ENCODE data around the gene DRGX.

Gene DRGX

DNA sequence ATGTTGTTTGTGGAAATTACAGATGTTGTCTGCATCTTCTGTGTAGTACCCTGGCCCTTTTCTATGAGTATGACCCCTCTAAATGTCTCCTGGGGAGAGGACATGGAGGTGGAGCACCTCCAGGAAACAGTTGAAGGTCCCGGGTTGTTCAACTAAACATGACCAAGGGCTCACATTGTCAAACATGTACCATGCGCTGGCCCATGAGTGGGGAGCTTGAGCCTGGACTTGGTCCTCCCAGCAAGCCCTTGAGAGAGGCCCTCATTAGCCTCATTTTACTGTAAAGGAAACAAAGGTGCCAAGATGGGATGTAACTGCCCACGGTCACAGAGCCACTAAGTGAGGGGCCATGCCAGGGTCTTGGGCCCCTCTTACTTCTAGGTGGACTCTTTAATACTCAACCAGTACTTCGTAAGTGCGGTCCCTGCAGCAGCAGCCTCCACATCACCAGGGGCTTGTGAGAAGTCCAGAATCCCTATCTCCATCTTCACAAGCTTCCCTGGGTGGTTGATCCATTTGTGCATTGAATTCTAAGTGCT lies 65.7 kb downstream of the DRGX start:
- H3K36me3 ChIP-seq (ENCODE audit: control insufficient read depth in 1 of 2, insufficient read depth in 2 of 2, low read length in 2 of 2) = no peaks in the 10 kb centered on the region
- H3K9ac ChIP-seq (ENCODE audit: low read depth in 1 of 2, low read length in 2 of 2) = no peak overlapping the region
- no peak overlapping the region for H3K4me3 ChIP-seq (ENCODE audit: low read depth in 1 of 2, low read length in 2 of 2)
- H3K27ac ChIP-seq (ENCODE audit: low read depth, low read length) = no peak overlapping the region
- no peaks in the 10 kb centered on the region for H3K4me1 ChIP-seq (ENCODE audit: control insufficient read depth in 1 of 2, insufficient read depth in 2 of 2, low read length in 2 of 2)
- peaks cover 0 to 4% of the 10 kb centered on the region in 2 donors for H3K27me3 ChIP-seq (ENCODE audit: control insufficient read depth in 1 of 2, insufficient read depth in 2 of 2, low read length in 2 of 2)
- no peaks in the 10 kb centered on the region for H3K9me3 ChIP-seq (ENCODE audit: control insufficient read depth in 1 of 2, low read length in 2 of 2)

DNA sequence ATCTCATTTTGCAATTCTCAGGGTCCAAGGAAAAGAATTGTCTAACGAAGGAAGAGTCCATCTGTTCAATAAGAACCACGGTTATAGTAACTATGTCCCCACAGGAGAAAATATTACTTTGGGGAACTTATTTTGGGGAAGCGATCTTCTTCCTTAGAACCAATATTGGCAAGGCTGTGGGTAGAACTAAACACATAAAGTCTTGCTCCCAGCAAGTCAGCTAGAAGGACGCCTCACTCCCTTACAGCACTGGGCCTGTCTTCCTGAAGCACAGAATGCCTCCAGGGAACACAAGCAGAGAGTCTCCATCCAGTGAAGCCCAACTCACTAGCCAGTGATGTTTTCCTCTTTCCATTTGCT lies 66.8 kb downstream of the DRGX start:
- Histone ChIP-seq H3K36me3 (ENCODE audit: control insufficient read depth in 1 of 2, insufficient read depth in 2 of 2, low read length in 2 of 2) (no peaks in the 10 kb centered on the region), H3K27me3 (ENCODE audit: control insufficient read depth in 1 of 2, insufficient read depth in 2 of 2, low read length in 2 of 2) (peaks cover 0 to 4% of the 10 kb centered on the region in 2 donors), H3K4me1 (ENCODE audit: control insufficient read depth in 1 of 2, insufficient read depth in 2 of 2, low read length in 2 of 2) (no peaks in the 10 kb centered on the region), H3K9ac (ENCODE audit: low read depth in 1 of 2, low read length in 2 of 2) (no peak overlapping the region), H3K27ac (ENCODE audit: low read depth, low read length) (no peak overlapping the region), H3K9me3 (ENCODE audit: control insufficient read depth in 1 of 2, low read length in 2 of 2) (no peaks in the 10 kb centered on the region), H3K4me3 (ENCODE audit: low read depth in 1 of 2, low read length in 2 of 2) (no peak overlapping the region)

DNA sequence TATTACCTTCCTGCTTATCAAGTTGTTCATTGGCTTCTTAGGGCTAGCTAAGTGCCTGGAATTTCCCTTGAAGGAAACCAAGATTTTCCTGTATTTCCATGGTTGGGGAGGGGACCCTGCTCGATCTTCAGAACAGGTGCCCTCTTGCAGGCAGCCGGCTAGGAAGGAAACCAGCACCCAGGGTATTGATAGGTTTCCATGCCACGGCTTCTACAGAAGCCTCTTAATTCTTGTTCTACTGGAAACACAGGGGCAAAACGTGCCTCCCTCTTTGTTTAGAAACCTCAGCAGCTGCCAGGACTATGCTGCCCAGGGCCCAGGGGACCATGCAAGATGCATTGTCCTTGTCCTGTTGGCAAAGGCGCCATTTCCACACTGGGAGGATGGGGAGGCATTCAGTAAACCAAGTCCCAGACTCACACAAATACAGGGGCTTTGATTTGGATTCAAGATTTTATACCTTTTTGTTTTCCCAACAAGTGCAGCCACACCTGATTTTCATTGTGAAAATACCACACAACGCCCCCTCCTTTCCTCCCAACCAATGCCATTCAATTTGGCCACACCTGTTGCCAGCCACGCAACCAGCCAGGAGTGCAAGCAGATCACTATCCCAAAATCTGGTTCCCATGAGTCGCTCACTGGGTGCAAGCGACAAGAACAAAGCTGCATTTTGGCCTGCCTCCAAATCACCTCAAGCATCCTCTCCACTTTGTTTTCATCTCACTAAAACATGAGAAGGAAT lies 67.3 kb downstream of the DRGX start:
- Histone ChIP-seq H3K4me3 (ENCODE audit: low read depth in 1 of 2, low read length in 2 of 2) (no peak overlapping the region), H3K4me1 (ENCODE audit: control insufficient read depth in 1 of 2, insufficient read depth in 2 of 2, low read length in 2 of 2) (no peaks in the 10 kb centered on the region), H3K27me3 (ENCODE audit: control insufficient read depth in 1 of 2, insufficient read depth in 2 of 2, low read length in 2 of 2) (peaks cover 0 to 4% of the 10 kb centered on the region in 2 donors), H3K36me3 (ENCODE audit: control insufficient read depth in 1 of 2, insufficient read depth in 2 of 2, low read length in 2 of 2) (no peaks in the 10 kb centered on the region), H3K9me3 (ENCODE audit: control insufficient read depth in 1 of 2, low read length in 2 of 2) (no peaks in the 10 kb centered on the region), H3K9ac (ENCODE audit: low read depth in 1 of 2, low read length in 2 of 2) (no peak overlapping the region), H3K27ac (ENCODE audit: low read depth, low read length) (no peak overlapping the region)

DNA sequence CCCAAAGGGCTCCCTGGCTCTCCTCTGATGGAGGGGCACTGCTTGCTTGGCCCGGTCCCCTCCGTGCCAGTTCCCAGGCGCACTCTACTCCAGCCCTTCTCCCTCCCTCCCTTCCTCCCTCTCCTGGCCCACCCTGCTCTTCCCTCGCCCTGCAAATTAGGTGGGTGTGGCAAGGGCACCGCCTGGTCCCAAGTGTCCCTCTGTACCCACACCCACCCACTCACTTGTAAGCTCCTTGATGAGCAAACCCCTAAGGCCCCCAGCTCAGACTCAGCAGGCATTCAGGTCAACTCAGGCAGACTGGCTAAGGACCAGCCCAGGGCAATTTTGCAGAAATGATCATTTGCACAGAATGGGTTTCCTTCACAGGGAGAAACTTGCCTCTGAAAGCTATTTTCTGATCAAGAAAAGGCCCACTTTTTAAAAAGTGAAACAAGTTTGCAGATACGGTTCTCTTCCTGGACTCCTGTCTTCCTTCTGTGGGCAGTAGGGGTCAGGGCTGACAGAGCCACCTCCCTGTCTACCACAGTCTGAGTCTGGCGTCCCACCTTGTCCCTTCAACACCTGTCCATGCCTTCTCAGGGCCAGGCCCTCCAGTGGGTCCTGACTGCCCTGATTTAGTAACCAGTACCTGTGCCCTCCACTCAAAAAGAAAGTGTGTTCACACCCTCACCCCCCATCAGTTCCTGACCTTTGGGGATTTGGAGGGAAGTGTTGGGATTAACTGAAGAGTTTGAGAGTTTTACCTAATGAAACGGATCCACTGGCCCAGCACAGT lies 68.7 kb downstream of the DRGX start:
- H3K36me3 ChIP-seq (ENCODE audit: control insufficient read depth in 1 of 2, insufficient read depth in 2 of 2, low read length in 2 of 2) = no peaks in the 10 kb centered on the region
- H3K27me3 ChIP-seq (ENCODE audit: control insufficient read depth in 1 of 2, insufficient read depth in 2 of 2, low read length in 2 of 2) = peaks cover 0 to 4% of the 10 kb centered on the region in 2 donors
- H3K9ac ChIP-seq (ENCODE audit: low read depth in 1 of 2, low read length in 2 of 2) = no peak overlapping the region
- H3K4me3 ChIP-seq (ENCODE audit: low read depth in 1 of 2, low read length in 2 of 2) = no peak overlapping the region
- H3K27ac ChIP-seq (ENCODE audit: low read depth, low read length) = no peak overlapping the region
- H3K4me1 ChIP-seq (ENCODE audit: control insufficient read depth in 1 of 2, insufficient read depth in 2 of 2, low read length in 2 of 2) = no peaks in the 10 kb centered on the region
- H3K9me3 ChIP-seq (ENCODE audit: control insufficient read depth in 1 of 2, low read length in 2 of 2) = no peaks in the 10 kb centered on the region

DNA sequence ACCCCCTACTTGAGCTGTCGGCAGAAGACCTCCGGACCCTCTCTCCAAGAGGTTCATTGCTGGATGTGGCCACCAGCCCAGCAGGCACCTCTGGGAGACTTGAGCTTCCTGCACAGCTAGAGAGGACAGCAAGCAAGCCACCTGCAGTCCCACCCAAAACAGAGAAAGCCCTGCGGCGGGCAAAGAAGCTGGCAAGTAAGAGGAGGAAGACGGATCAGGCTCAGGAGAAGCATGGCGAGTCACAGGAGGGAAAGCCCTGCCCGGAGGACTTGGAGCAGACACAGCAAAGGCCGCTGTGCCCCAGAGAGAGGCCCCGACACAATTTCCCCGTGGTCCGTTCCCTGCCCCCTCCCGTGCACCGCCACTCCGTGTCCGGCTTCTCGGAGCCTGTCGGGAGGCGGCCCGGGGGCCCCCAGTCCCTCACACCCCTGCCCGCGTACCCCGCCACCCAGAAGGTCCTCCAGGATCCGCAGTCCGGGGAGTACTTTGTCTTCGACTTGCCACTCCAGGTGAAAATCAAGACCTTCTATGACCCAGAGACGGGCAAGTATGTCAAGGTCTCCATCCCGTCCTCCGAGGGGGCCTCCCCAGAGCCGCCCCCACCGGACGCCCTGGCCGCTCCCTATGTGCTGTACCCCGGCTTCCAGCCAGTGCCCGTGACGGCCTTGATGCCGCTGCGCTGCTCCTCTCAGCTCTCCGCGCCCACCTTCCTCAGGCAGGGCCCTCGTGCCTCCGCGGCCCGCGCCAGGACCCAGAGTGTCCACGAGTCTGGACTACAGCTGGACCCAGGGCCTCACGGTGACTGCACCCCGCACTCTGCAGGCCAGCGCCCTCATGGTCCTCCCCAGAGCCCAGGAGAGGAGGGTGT lies 69.7 kb downstream of the DRGX start:
- H3K9me3 ChIP-seq (ENCODE audit: control insufficient read depth in 1 of 2, low read length in 2 of 2) = no peaks in the 10 kb centered on the region
- H3K27ac ChIP-seq (ENCODE audit: low read depth, low read length) = no peak overlapping the region
- H3K27me3 ChIP-seq (ENCODE audit: control insufficient read depth in 1 of 2, insufficient read depth in 2 of 2, low read length in 2 of 2) = peaks cover 0 to 4% of the 10 kb centered on the region in 2 donors
- H3K9ac ChIP-seq (ENCODE audit: low read depth in 1 of 2, low read length in 2 of 2) = no peak overlapping the region
- no peaks in the 10 kb centered on the region for H3K36me3 ChIP-seq (ENCODE audit: control insufficient read depth in 1 of 2, insufficient read depth in 2 of 2, low read length in 2 of 2)
- H3K4me3 ChIP-seq (ENCODE audit: low read depth in 1 of 2, low read length in 2 of 2) = no peak overlapping the region
- no peaks in the 10 kb centered on the region for H3K4me1 ChIP-seq (ENCODE audit: control insufficient read depth in 1 of 2, insufficient read depth in 2 of 2, low read length in 2 of 2)

DNA sequence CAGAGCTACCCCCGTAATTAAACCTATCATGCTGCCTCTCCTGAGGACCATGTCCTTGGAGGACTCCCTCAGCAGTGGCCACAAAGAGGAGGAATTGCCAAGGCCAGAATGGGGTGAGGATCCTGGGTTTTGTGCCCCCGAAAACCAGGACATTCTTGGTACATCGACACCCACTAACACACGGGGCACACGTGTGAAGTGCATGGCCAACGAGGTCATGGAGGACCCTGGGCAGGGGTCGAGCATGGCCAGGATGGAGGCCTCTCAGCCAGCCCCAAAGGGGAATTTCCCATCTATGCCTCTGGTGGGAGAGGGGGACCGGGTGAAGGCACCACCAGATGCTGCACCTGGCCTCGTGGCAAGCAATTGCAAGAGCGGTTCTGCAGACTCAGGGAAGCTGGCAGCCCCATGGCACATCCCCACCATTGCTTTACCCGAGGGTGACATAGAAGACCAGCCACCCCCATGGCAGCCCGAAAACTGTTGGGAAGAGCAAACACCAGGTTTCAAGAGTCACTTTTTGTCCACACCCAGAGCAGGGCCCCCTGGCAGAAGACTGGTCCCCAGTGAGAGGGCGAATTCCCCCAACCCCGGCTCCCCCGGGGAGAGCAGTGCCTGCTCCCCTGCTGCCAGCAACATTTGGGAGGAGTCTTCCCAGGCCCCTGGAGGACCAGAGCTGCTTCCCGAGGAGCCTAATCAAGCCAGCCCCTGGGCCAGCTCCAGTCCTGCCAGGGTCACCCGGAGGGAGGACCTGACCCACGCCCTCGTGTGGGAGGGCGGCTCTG lies 70.6 kb downstream of the DRGX start:
- Histone ChIP-seq H3K27me3 (ENCODE audit: control insufficient read depth in 1 of 2, insufficient read depth in 2 of 2, low read length in 2 of 2) (peaks cover 0 to 4% of the 10 kb centered on the region in 2 donors), H3K4me3 (ENCODE audit: low read depth in 1 of 2, low read length in 2 of 2) (no peak overlapping the region), H3K36me3 (ENCODE audit: control insufficient read depth in 1 of 2, insufficient read depth in 2 of 2, low read length in 2 of 2) (no peaks in the 10 kb centered on the region), H3K9ac (ENCODE audit: low read depth in 1 of 2, low read length in 2 of 2) (no peak overlapping the region), H3K4me1 (ENCODE audit: control insufficient read depth in 1 of 2, insufficient read depth in 2 of 2, low read length in 2 of 2) (no peaks in the 10 kb centered on the region), H3K9me3 (ENCODE audit: control insufficient read depth in 1 of 2, low read length in 2 of 2) (no peaks in the 10 kb centered on the region), H3K27ac (ENCODE audit: low read depth, low read length) (no peak overlapping the region)

DNA sequence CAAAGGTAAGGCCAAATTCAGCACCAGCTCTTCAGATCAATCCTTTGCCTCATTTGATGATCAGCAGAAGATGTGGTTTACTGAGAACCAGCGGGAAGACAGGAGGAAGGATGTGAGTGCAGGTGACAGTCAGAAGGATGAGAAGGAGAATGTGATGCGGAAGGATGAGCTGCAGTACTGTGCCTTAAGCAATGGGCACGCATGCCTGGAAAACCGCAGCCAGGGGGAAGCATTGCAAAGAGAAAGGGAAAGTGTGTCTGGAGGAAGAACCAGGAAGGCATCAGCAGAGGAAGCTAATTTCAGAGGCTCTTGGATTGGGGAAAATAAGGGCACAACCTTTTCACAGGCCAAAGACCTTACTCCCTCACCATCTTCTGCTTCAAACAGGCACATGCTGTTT lies 71.2 kb downstream of the DRGX start:
- no peaks in the 10 kb centered on the region for H3K4me1 ChIP-seq (ENCODE audit: control insufficient read depth in 1 of 2, insufficient read depth in 2 of 2, low read length in 2 of 2)
- no peak overlapping the region for H3K9ac ChIP-seq (ENCODE audit: low read depth in 1 of 2, low read length in 2 of 2)
- H3K27me3 ChIP-seq (ENCODE audit: control insufficient read depth in 1 of 2, insufficient read depth in 2 of 2, low read length in 2 of 2) = peaks cover 0 to 4% of the 10 kb centered on the region in 2 donors
- no peak overlapping the region for H3K4me3 ChIP-seq (ENCODE audit: low read depth in 1 of 2, low read length in 2 of 2)
- no peak overlapping the region for H3K27ac ChIP-seq (ENCODE audit: low read depth, low read length)
- H3K9me3 ChIP-seq (ENCODE audit: control insufficient read depth in 1 of 2, low read length in 2 of 2) = no peaks in the 10 kb centered on the region
- no peaks in the 10 kb centered on the region for H3K36me3 ChIP-seq (ENCODE audit: control insufficient read depth in 1 of 2, insufficient read depth in 2 of 2, low read length in 2 of 2)

DNA sequence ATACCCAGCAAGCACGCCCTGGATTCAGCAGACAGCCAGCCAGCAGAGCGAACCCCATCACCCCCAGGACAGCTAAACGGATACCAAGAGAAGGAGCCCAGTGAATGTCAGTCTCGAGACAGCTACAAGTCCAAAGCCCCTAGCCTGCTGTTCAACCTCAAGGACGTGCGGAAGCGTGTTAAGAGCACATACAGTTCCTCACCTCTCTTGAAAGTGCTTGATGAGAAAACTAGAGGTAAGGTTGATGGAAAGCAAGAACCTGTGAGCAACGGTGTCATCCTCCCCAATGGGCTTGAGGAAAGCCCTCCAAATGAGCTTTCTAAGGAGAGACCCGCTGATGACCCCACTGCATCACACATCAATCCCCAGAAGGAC lies 72.0 kb downstream of the DRGX start:
- Histone ChIP-seq H3K4me1 (ENCODE audit: control insufficient read depth in 1 of 2, insufficient read depth in 2 of 2, low read length in 2 of 2) (no peaks in the 10 kb centered on the region), H3K36me3 (ENCODE audit: control insufficient read depth in 1 of 2, insufficient read depth in 2 of 2, low read length in 2 of 2) (no peaks in the 10 kb centered on the region), H3K27ac (ENCODE audit: low read depth, low read length) (no peak overlapping the region), H3K9ac (ENCODE audit: low read depth in 1 of 2, low read length in 2 of 2) (no peak overlapping the region), H3K4me3 (ENCODE audit: low read depth in 1 of 2, low read length in 2 of 2) (no peak overlapping the region), H3K9me3 (ENCODE audit: control insufficient read depth in 1 of 2, low read length in 2 of 2) (no peaks in the 10 kb centered on the region), H3K27me3 (ENCODE audit: control insufficient read depth in 1 of 2, insufficient read depth in 2 of 2, low read length in 2 of 2) (no peaks in the 10 kb centered on the region)

DNA sequence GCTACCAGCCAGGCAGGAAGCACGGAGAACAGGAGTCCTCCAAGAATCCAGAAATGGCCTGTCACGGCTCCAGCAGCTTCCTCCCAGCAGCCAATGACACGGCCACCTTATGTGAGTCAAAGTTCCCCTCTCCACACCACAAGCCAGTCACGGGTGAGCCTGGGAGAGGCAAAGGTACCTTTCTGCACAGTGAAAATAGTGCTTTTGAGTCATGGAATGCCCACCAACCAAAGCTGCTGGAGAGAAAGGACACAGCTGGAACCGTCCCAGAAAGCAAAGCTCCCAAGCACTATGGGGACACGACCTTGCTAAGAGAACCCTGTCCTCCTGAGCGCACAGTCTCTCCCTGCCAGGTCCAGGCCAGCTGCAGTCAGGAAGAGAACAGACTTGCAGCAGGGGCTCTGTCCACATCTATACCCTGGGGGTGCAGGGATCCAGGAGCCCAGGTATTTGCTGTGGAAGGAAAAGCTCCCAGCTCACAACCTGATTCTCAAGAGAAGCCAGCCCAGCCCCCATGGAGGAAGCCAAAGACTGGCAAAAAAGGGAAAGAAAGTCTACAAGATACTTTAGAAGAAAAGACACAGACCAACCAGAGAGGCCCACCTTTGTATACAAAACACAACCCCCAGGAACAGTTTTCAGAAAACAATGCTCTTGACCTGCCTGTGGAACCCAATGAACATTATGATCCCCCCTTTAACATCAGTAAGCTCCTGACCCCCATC lies 72.6 kb downstream of the DRGX start:
- no peaks in the 10 kb centered on the region for H3K36me3 ChIP-seq (ENCODE audit: control insufficient read depth in 1 of 2, insufficient read depth in 2 of 2, low read length in 2 of 2)
- H3K9ac ChIP-seq (ENCODE audit: low read depth in 1 of 2, low read length in 2 of 2) = no peak overlapping the region
- no peaks in the 10 kb centered on the region for H3K9me3 ChIP-seq (ENCODE audit: control insufficient read depth in 1 of 2, low read length in 2 of 2)
- H3K27me3 ChIP-seq (ENCODE audit: control insufficient read depth in 1 of 2, insufficient read depth in 2 of 2, low read length in 2 of 2) = no peaks in the 10 kb centered on the region
- no peak overlapping the region for H3K27ac ChIP-seq (ENCODE audit: low read depth, low read length)
- no peaks in the 10 kb centered on the region for H3K4me1 ChIP-seq (ENCODE audit: control insufficient read depth in 1 of 2, insufficient read depth in 2 of 2, low read length in 2 of 2)
- no peak overlapping the region for H3K4me3 ChIP-seq (ENCODE audit: low read depth in 1 of 2, low read length in 2 of 2)

Data from duodenal mucosa (tissue), 2 donors.